Smooth muscle cell of the brain vasculature (primary cell): Measurements from ENCODE around the gene SV2C.

ENCODE experiments used
- DNase-seq: peaks from one replicate; pipeline ENCODE4 v3.0.0-alpha.2; 2012; ENCODE audit warnings: low read depth, low spot score

The SV2C gene

GRCh38 chr5:76163111-76163628, 80.0 kb downstream of the SV2C start:
- no peak for DNase-seq

GRCh38 chr5:76165029-76165428, 81.8 kb downstream of the SV2C start:
- DNase-seq = no peak

GRCh38 chr5:76165711-76166374, 82.7 kb downstream of the SV2C start:
- no peak for DNase-seq

GRCh38 chr5:76166886-76167576, 83.8 kb downstream of the SV2C start:
- no peak for DNase-seq

- no peak for DNase-seq
Measured at GRCh38 chr5:76169146-76169905, 86.1 kb downstream of the SV2C start.

- DNase-seq = no peak
Measured at GRCh38 chr5:76174101-76174500, 90.9 kb downstream of the SV2C start.

- peak; percentile 7 for DNase-seq
Measured at GRCh38 chr5:76175051-76175666, 92.0 kb downstream of the SV2C start.

- DNase-seq = no peak
Measured at GRCh38 chr5:76175821-76176403, 92.7 kb downstream of the SV2C start.

GRCh38 chr5:76177978-76178377, 94.8 kb downstream of the SV2C start:
- no peak for DNase-seq

GRCh38 chr5:76178913-76179312, 95.7 kb downstream of the SV2C start:
- no peak for DNase-seq

- no peak for DNase-seq
Measured at GRCh38 chr5:76180814-76181805, 97.9 kb downstream of the SV2C start.

- DNase-seq = no peak
Measured at GRCh38 chr5:76187386-76187785, 104.2 kb downstream of the SV2C start.

GRCh38 chr5:76190356-76190755, 107.2 kb downstream of the SV2C start:
- DNase-seq = no peak

GRCh38 chr5:76192837-76193236, 109.7 kb downstream of the SV2C start:
- no peak for DNase-seq

GRCh38 chr5:76193635-76194034, 110.5 kb downstream of the SV2C start:
- DNase-seq = no peak

GRCh38 chr5:76194340-76194739, 111.2 kb downstream of the SV2C start:
- DNase-seq = no peak

GRCh38 chr5:76196457-76196856, 113.3 kb downstream of the SV2C start:
- no peak for DNase-seq

GRCh38 chr5:76196886-76197489, 113.8 kb downstream of the SV2C start:
- no peak for DNase-seq

GRCh38 chr5:76197726-76198125, 114.5 kb downstream of the SV2C start:
- DNase-seq = no peak
